Keratinocyte (primary cell): Measurements from ENCODE around the gene PIH1D1. TPM values are rescaled to one million over a fixed set of nuclear protein-coding genes. Genes with fewer than 3 reads are reported as not detected.

Experiments used
- DNase-seq: peaks from one replicate; pipeline ENCODE4 v3.0.0-alpha.2; 2011; ENCODE audit warnings: low read depth, missing footprints, low spot score
- FAIRE-seq: peaks from 2 replicates; lab custom pipeline; 2011; peaks lifted over from hg19 to GRCh38; lab: Jason Lieb, UNC
- H2AFZ ChIP-seq: 2 replicates; pipeline ENCODE4 v1.6.0; 2012; ENCODE audit warnings: low read length, control low read depth, inconsistent platforms; ENCODE audit not compliant: control insufficient read depth
- H3K27ac ChIP-seq: 2 replicates; pipeline ENCODE4 v1.5.1; 2011; ENCODE audit warnings: low read length; ENCODE audit not compliant: control insufficient read depth, insufficient read depth
- H3K27me3 ChIP-seq: 3 replicates; pipeline ENCODE4 v1.6.0; 2011; ENCODE audit warnings: low read length; ENCODE audit not compliant: control insufficient read depth, insufficient read depth; ENCODE audit errors: extremely low read depth
- H3K36me3 ChIP-seq, 2 experiments: 2 replicates in 1 of 2; 3 replicates in 1 of 2; pipeline ENCODE4 v1.5.1; 2011; ENCODE audit warnings: low read length in 2 of 2, mild to moderate bottlenecking in 1 of 2; ENCODE audit not compliant: control insufficient read depth in 2 of 2, insufficient read depth in 2 of 2; ENCODE audit errors: extremely low read depth in 1 of 2
- H3K4me1 ChIP-seq: 3 replicates; pipeline ENCODE4 v1.5.1; 2011; ENCODE audit warnings: low read length; ENCODE audit not compliant: control insufficient read depth, insufficient read depth; ENCODE audit errors: extremely low read depth
- H3K4me2 ChIP-seq: 3 replicates; pipeline ENCODE4 v1.6.0; 2011; ENCODE audit warnings: low read depth, low read length; ENCODE audit not compliant: control insufficient read depth, insufficient read depth; ENCODE audit errors: extremely low read depth
- H3K4me3 ChIP-seq, 3 experiments: fragments of 200-600 bp in 1 of 3; sonication (generic) in 1 of 3; 2 replicates in 2 of 3; 3 replicates in 1 of 3; pipeline ENCODE4 v1.5.1; 2011 to 2016; ENCODE audit warnings: low read length in 3 of 3, mild to moderate bottlenecking in 3 of 3, control low read depth in 2 of 3, inconsistent platforms in 1 of 3, low read depth in 1 of 3, mixed read lengths in 1 of 3, mixed run types in 1 of 3, moderate library complexity in 1 of 3; ENCODE audit not compliant: control insufficient read depth in 2 of 3, insufficient read depth in 2 of 3; ENCODE audit errors: extremely low read depth in 1 of 3
- H3K79me2 ChIP-seq: 2 replicates; pipeline ENCODE4 v1.6.0; 2012; ENCODE audit warnings: low read length; ENCODE audit not compliant: control insufficient read depth, insufficient read depth
- H3K9ac ChIP-seq: 3 replicates; pipeline ENCODE4 v1.6.0; 2011; ENCODE audit warnings: low read length; ENCODE audit not compliant: control insufficient read depth, insufficient read depth; ENCODE audit errors: extremely low read depth
- H3K9me1 ChIP-seq: 3 replicates; pipeline ENCODE4 v1.6.0; 2011; ENCODE audit warnings: low read length; ENCODE audit not compliant: control insufficient read depth, insufficient read depth; ENCODE audit errors: extremely low read depth
- H3K9me3 ChIP-seq: 2 replicates; pipeline ENCODE4 v1.5.1; 2012; ENCODE audit warnings: low read depth, low read length; ENCODE audit not compliant: control insufficient read depth
- H4K20me1 ChIP-seq: 3 replicates; pipeline ENCODE4 v1.6.0; 2011; ENCODE audit warnings: low read length; ENCODE audit not compliant: control insufficient read depth, insufficient read depth; ENCODE audit errors: extremely low read depth
- EZH2 ChIP-seq: IDR thresholded peaks from one replicate; pipeline ENCODE4 v1.6.1; 2012; ENCODE audit warnings: inconsistent platforms, mild to moderate bottlenecking, low read length, moderate library complexity
- dilution Hi-C: fragments of 300-500 bp; cut with MboI; formaldehyde crosslinking; loops from one replicate; pipeline ENCODE4 v1.7.0; 2020; ENCODE audit warnings: low sequenced_read_pairs; ENCODE audit not compliant: extremely low pct_ligation_motif_present
- polyA plus RNA-seq, 5 experiments: library from polyadenylated mRNA; depleted of rRNA in 3 of 5; stranded (reverse) in 3 of 5; stranded (forward) in 1 of 5; unstranded in 1 of 5; fragments of >200 nt; gene quantifications; 1 replicate in 1 of 5; 2 replicates in 3 of 5; 3 replicates in 1 of 5; pipeline versions ENCODE4 v1.2.1 to v1.2.3, GENCODE V29; 2011 to 2012; ENCODE audit warnings: missing spikeins in 2 of 5, low read depth in 1 of 5, low replicate concordance in 1 of 5
- TF ChIP-seq, protein P1 (sequence below), 3 experiments: IDR thresholded peaks in 1 of 3; conservative IDR thresholded peaks in 1 of 3; optimal IDR thresholded peaks in 1 of 3; 2 replicates in 2 of 3; 3 replicates in 1 of 3; pipeline versions ENCODE3 to v1.5.1; 2011; ENCODE audit warnings: low read length in 3 of 3, mild to moderate bottlenecking in 3 of 3, moderate library complexity in 2 of 3, control low read depth in 1 of 3, inconsistent platforms in 1 of 3; ENCODE audit not compliant: insufficient read depth in 2 of 3; ENCODE audit errors: extremely low read depth in 1 of 3

The PIH1D1 gene
- polyA plus RNA-seq, 1 donor (not counting 4 experiments of a cell fraction or from before 2014, with no cell fraction given) = 37.8 TPM

DNA sequence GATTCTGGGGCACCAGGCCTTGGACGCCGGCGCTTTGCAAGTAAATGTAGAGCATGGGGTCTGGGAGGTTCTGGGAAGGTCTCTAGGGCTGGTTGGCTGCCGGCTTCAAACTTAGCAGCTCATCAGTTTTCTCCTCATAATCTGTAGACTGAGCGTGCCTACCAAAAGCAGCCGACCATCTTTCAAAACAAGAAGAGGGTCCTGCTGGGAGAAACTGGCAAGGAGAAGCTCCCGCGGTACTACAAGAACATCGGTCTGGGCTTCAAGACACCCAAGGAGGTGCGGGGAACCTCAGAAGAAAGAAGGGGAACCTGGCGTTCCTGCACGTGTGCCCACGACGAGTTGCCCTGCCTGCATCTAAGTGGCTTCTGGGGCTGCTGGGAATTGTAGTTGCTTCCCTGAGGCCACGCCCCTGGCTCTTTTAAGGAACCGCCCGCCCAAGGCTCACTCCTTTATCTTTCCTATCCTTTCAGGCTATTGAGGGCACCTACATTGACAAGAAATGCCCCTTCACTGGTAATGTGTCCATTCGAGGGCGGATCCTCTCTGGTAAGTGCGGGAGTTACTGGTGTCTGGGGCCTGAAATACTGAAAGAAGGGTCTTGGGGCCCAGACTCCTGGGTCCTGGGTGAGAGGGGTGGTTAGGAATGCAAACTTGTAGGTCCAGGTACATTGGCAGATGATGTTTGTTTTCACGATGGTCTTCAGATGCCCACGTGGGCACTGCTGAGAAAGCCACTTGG is 45.6 kb upstream of the PIH1D1 start:
- no peak for TF ChIP-seq EZH2
- TF ChIP-seq, protein P1, sequence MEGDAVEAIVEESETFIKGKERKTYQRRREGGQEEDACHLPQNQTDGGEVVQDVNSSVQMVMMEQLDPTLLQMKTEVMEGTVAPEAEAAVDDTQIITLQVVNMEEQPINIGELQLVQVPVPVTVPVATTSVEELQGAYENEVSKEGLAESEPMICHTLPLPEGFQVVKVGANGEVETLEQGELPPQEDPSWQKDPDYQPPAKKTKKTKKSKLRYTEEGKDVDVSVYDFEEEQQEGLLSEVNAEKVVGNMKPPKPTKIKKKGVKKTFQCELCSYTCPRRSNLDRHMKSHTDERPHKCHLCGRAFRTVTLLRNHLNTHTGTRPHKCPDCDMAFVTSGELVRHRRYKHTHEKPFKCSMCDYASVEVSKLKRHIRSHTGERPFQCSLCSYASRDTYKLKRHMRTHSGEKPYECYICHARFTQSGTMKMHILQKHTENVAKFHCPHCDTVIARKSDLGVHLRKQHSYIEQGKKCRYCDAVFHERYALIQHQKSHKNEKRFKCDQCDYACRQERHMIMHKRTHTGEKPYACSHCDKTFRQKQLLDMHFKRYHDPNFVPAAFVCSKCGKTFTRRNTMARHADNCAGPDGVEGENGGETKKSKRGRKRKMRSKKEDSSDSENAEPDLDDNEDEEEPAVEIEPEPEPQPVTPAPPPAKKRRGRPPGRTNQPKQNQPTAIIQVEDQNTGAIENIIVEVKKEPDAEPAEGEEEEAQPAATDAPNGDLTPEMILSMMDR (optimal IDR thresholded peaks at IDR 0.05 in 1 of 3, IDR thresholded peaks at IDR 0.05 in 1 of 3, conservative IDR thresholded peaks at IDR 0.05 in 1 of 3; ENCODE audit: extremely low read depth in 1 of 3, insufficient read depth in 2 of 3, low read length in 3 of 3) = no peak
- no peaks in the 10 kb centered on the region for H3K9me3 ChIP-seq
- peaks cover 29% of the 10 kb centered on the region for H3K79me2 ChIP-seq
- H4K20me1 ChIP-seq = peaks cover 23% of the 10 kb centered on the region
- peak overlapping the region; percentile 86 to 99 (median 86) for H3K4me3 ChIP-seq
- no peak overlapping the region for H2AFZ ChIP-seq
- DNase-seq (no peak), FAIRE-seq (no peak)
- peak overlapping the region; percentile 99 for H3K9ac ChIP-seq
- peak overlapping the region; percentile 97 for H3K4me2 ChIP-seq
- H3K4me1 ChIP-seq = peaks cover 21% of the 10 kb centered on the region
- no peaks in the 10 kb centered on the region for H3K27me3 ChIP-seq
- H3K27ac ChIP-seq = peak overlapping the region; percentile 95
- H3K36me3 ChIP-seq = peaks cover 26 to 41% of the 10 kb centered on the region in 2 experiments
- H3K9me1 ChIP-seq = peaks cover 4% of the 10 kb centered on the region
- dilution Hi-C loops = no loop called here

DNA sequence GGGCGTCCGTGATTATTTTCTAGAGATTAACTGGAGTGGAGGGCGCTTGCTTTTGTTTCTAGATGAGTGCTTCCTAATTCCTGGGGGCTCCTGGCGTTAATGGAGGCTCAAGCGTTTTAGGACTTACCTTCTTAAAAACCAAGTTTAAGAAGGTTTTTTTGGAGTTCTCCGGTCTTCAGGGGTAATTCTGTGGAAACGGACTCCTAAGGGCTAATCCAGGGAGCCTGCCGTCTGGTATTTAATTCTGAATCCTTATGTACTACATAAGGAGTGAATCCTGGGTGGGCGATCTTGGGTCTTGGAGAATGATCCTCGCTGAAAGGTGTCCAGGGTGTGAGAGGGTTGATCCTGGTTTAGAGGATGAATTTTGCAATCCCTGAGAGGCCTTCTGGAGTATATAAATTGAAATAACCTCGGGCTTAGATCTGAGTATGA is 45.0 kb upstream of the PIH1D1 start:
- H3K27ac ChIP-seq = peak overlapping the region; percentile 95
- peaks cover 23% of the 10 kb centered on the region for H4K20me1 ChIP-seq
- DNase-seq = no peak
- peak overlapping the region; percentile 86 to 99 (median 86) for H3K4me3 ChIP-seq
- no peaks in the 10 kb centered on the region for H3K9me3 ChIP-seq
- no peaks in the 10 kb centered on the region for H3K27me3 ChIP-seq
- dilution Hi-C loops = no loop called here
- H2AFZ ChIP-seq = no peak overlapping the region
- H3K79me2 ChIP-seq = peaks cover 29% of the 10 kb centered on the region
- H3K36me3 ChIP-seq = peaks cover 31 to 47% of the 10 kb centered on the region in 2 experiments
- H3K4me1 ChIP-seq = peaks cover 21% of the 10 kb centered on the region
- no peak for TF ChIP-seq EZH2
- TF ChIP-seq, protein P1 (optimal IDR thresholded peaks at IDR 0.05 in 1 of 3, IDR thresholded peaks at IDR 0.05 in 1 of 3, conservative IDR thresholded peaks at IDR 0.05 in 1 of 3; ENCODE audit: extremely low read depth in 1 of 3, insufficient read depth in 2 of 3, low read length in 3 of 3) = no peak
- H3K9me1 ChIP-seq = peaks cover 4% of the 10 kb centered on the region
- no peak for FAIRE-seq
- peak overlapping the region; percentile 97 for H3K4me2 ChIP-seq
- peak overlapping the region; percentile 99 for H3K9ac ChIP-seq
